ACC112 (cell line): ENCODE data around the gene PPFIBP1.

Experiments used
- H2AFZ ChIP-seq: fragments of 200-600 bp; sonication (generic); one replicate; pipeline ENCODE4 v1.6.0; 2017; ENCODE audit warnings: antibody characterized with exemption, low read length; ENCODE audit not compliant: unreplicated experiment
- H3K27ac ChIP-seq: fragments of 200-600 bp; sonication (generic); 2 replicates; pipeline ENCODE4 v1.5.1; 2014; ENCODE audit warnings: low read depth, mild to moderate bottlenecking, antibody characterized with exemption, low read length, moderate library complexity
- H3K27me3 ChIP-seq: fragments of 200-600 bp; sonication (generic); 2 replicates; pipeline ENCODE4 v1.6.1; 2014; ENCODE audit warnings: mild to moderate bottlenecking, antibody characterized with exemption, low read length, moderate library complexity, mixed read lengths; ENCODE audit not compliant: insufficient read depth
- H3K36me3 ChIP-seq: fragments of 200-600 bp; sonication (generic); 2 replicates; pipeline ENCODE4 v1.6.1; 2016; ENCODE audit warnings: mild to moderate bottlenecking, antibody characterized with exemption, low read length, moderate library complexity, mixed read lengths; ENCODE audit not compliant: insufficient read depth
- H3K4me1 ChIP-seq: fragments of 200-600 bp; sonication (generic); one replicate; pipeline ENCODE4 v1.6.1; 2016; ENCODE audit warnings: low read length, mixed read lengths; ENCODE audit not compliant: insufficient read depth, unreplicated experiment, control insufficient read depth
- H3K4me3 ChIP-seq: fragments of 200-600 bp; sonication (generic); 2 replicates; pipeline ENCODE4 v1.5.1; 2014; ENCODE audit warnings: mild to moderate bottlenecking, low read depth, low read length
- H3K79me2 ChIP-seq: fragments of 200-600 bp; sonication (generic); one replicate; pipeline ENCODE4 v1.6.0; 2016; ENCODE audit warnings: low read length; ENCODE audit not compliant: control insufficient read depth, unreplicated experiment, insufficient read depth

Gene PPFIBP1

GRCh38 chr12:27527512-27527911 lies 3.5 kb downstream of the PPFIBP1 start:
- H3K4me1 ChIP-seq: peaks cover 37% of the 10 kb centered on the region
- H3K4me3 ChIP-seq: no peak overlapping the region
- H2AFZ ChIP-seq: no peak overlapping the region
- no peak overlapping the region for H3K27ac ChIP-seq
- H3K27me3 ChIP-seq: no peaks in the 10 kb centered on the region
- 0 out of 2 replicates have a peak, but pooled peaks cover 3% of the 10 kb centered on the region for H3K36me3 ChIP-seq
- peaks cover 76% of the 10 kb centered on the region for H3K79me2 ChIP-seq

- Histone ChIP-seq H3K4me1 (peaks cover 32% of the 10 kb centered on the region), H3K27me3 (no peaks in the 10 kb centered on the region), H2AFZ (no peak overlapping the region), H3K27ac (no peak overlapping the region), H3K4me3 (no peak overlapping the region), H3K79me2 (peaks cover 89% of the 10 kb centered on the region), H3K36me3 (peaks cover 9% of the 10 kb centered on the region; the same call in 1 of the 2 replicates)
Measured at GRCh38 chr12:27528788-27529187, 4.8 kb downstream of the PPFIBP1 start.

GRCh38 chr12:27530157-27530922 lies 6.3 kb downstream of the PPFIBP1 start:
- no peak overlapping the region for H3K4me3 ChIP-seq

GRCh38 chr12:27531896-27532295 lies 7.9 kb downstream of the PPFIBP1 start:
- H3K27me3 ChIP-seq: no peaks in the 10 kb centered on the region
- H3K4me3 ChIP-seq: no peak overlapping the region
- peaks cover 15% of the 10 kb centered on the region; the same call in 1 of the 2 replicates for H3K36me3 ChIP-seq
- H3K4me1 ChIP-seq: peaks cover 26% of the 10 kb centered on the region
- no peak overlapping the region for H2AFZ ChIP-seq
- H3K27ac ChIP-seq: no peak overlapping the region
- H3K79me2 ChIP-seq: peaks cover 95% of the 10 kb centered on the region

More at GRCh38 chr12:27530157-27530922, 6.3 kb downstream of the PPFIBP1 start:
- Histone ChIP-seq H2AFZ (no peak overlapping the region), H3K27ac (peak overlapping the region; percentile 24; the same call in 1 of the 2 replicates), H3K4me1 (peaks cover 35% of the 10 kb centered on the region), H3K79me2 (peaks cover 94% of the 10 kb centered on the region), H3K27me3 (no peaks in the 10 kb centered on the region), H3K36me3 (peaks cover 10% of the 10 kb centered on the region; the same call in 1 of the 2 replicates)

GRCh38 chr12:27534060-27534764 lies 10.2 kb downstream of the PPFIBP1 start:
- H3K27me3 ChIP-seq: no peaks in the 10 kb centered on the region
- no peak overlapping the region for H3K4me3 ChIP-seq
- no peak overlapping the region for H3K27ac ChIP-seq
- H3K36me3 ChIP-seq: peaks cover 15% of the 10 kb centered on the region; the same call in 1 of the 2 replicates
- no peak overlapping the region for H2AFZ ChIP-seq
- peaks cover 34% of the 10 kb centered on the region for H3K4me1 ChIP-seq
- H3K79me2 ChIP-seq: peaks cover 96% of the 10 kb centered on the region

- H3K4me3 ChIP-seq: no peak overlapping the region
- peaks cover 37% of the 10 kb centered on the region for H3K4me1 ChIP-seq
- H3K27me3 ChIP-seq: no peaks in the 10 kb centered on the region
- peaks cover 15% of the 10 kb centered on the region; the same call in 1 of the 2 replicates for H3K36me3 ChIP-seq
- H3K79me2 ChIP-seq: peaks cover 97% of the 10 kb centered on the region
- no peak overlapping the region for H2AFZ ChIP-seq
- no peak overlapping the region for H3K27ac ChIP-seq
Measured at GRCh38 chr12:27534765-27535161, 10.8 kb downstream of the PPFIBP1 start.

GRCh38 chr12:27535318-27535717 lies 11.3 kb downstream of the PPFIBP1 start:
- Histone ChIP-seq H3K4me1 (peaks cover 32% of the 10 kb centered on the region), H3K27ac (no peak overlapping the region), H2AFZ (no peak overlapping the region), H3K27me3 (no peaks in the 10 kb centered on the region), H3K36me3 (peaks cover 15% of the 10 kb centered on the region; the same call in 1 of the 2 replicates), H3K79me2 (peaks cover 97% of the 10 kb centered on the region), H3K4me3 (no peak overlapping the region)

- H3K4me1 ChIP-seq: peaks cover 43% of the 10 kb centered on the region
- H3K27me3 ChIP-seq: no peaks in the 10 kb centered on the region
- peaks cover 99% of the 10 kb centered on the region for H3K79me2 ChIP-seq
- H3K4me3 ChIP-seq: no peak overlapping the region
- H2AFZ ChIP-seq: no peak overlapping the region
- H3K36me3 ChIP-seq: peaks cover 12% of the 10 kb centered on the region; the same call in 1 of the 2 replicates
- peak overlapping the region; percentile 20; the same call in 1 of the 2 replicates for H3K27ac ChIP-seq
Measured at GRCh38 chr12:27537855-27538675, 14.1 kb downstream of the PPFIBP1 start.

- peaks cover 5% of the 10 kb centered on the region; the same call in 1 of the 2 replicates for H3K36me3 ChIP-seq
- peaks cover 99% of the 10 kb centered on the region for H3K79me2 ChIP-seq
- no peak overlapping the region for H2AFZ ChIP-seq
- no peak overlapping the region for H3K4me3 ChIP-seq
- no peaks in the 10 kb centered on the region for H3K27me3 ChIP-seq
- H3K4me1 ChIP-seq: peaks cover 44% of the 10 kb centered on the region
- peak overlapping the region; percentile 59 for H3K27ac ChIP-seq
Measured at GRCh38 chr12:27539191-27539631, 15.2 kb downstream of the PPFIBP1 start.
